Left renal pelvis (tissue), 4 donors: ENCODE measurements around the gene ALK. TPM values are rescaled to one million over a fixed set of nuclear protein-coding genes. Genes with fewer than 3 reads are reported as not detected.
A peak's percentile ranks its signal among the peaks of the same experiment; 100 is the strongest.

ENCODE experiments used
- DNase-seq, 4 donors: peaks; one replicate each; pipeline ENCODE4 v3.0.0-alpha.2; 2013; ENCODE audit warnings: low read depth in 4 of 4, low spot score in 3 of 4
- polyA plus RNA-seq, 4 donors: library from polyadenylated mRNA; unstranded; fragments of 120-200 nt; gene quantifications; one replicate each; pipeline ENCODE4 v1.2.1, GENCODE V29; 2013; ENCODE audit not compliant: insufficient read length in 4 of 4

Gene ALK
- polyA plus RNA-seq, 4 donors = 0.30 to 1.4 (median 0.54) TPM

GRCh38 chr2:29559578-29559977 is 361.8 kb downstream of the ALK start:
- DNase-seq = no peak

- DNase-seq = no peak
Observed at GRCh38 chr2:29558097-29558496, 363.3 kb downstream of the ALK start.

GRCh38 chr2:29557268-29557667 is 364.1 kb downstream of the ALK start:
- no peak for DNase-seq

- DNase-seq = no peak
Observed at GRCh38 chr2:29549069-29549380, 372.4 kb downstream of the ALK start.

GRCh38 chr2:29544917-29545316 is 376.5 kb downstream of the ALK start:
- DNase-seq = no peak

DNA sequence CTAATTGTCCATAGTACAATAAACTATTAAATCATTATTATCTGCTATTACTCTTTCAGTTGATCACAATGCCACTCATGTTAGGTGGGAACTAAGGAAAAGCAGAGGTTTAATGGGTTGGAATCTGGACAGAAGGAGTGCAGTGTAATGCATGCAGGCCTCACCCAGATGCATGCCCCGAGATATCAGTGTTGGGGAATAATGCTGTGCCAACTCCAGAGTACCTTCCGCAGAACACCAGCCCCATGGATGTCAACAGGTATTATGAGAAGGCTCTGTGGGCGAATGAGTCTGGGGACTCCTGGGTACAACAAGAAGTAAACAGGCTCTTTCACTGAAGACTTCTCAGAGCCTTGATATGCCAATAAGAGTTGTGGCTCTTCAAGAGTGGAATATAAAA is 377.4 kb downstream of the ALK start:
- DNase-seq = no peak

DNA sequence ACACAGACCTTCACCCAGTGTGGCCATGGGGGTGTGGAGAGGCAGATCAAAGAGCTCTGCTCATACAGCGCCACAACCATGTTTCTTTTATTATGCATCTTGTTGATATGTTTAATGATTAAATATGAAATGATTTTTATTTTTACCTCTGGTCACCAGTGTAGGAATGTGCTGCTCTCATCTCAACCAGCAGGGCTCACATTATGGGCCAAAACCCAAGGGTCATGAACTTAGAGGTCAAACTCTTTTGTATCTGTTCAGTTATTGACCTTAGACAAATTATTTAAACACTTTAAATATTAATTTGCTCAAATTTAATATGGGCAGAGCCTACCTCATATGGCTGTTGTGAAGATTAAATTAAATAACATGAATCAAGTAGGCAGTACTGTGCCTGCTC is 386.2 kb downstream of the ALK start:
- no peak for DNase-seq

DNA sequence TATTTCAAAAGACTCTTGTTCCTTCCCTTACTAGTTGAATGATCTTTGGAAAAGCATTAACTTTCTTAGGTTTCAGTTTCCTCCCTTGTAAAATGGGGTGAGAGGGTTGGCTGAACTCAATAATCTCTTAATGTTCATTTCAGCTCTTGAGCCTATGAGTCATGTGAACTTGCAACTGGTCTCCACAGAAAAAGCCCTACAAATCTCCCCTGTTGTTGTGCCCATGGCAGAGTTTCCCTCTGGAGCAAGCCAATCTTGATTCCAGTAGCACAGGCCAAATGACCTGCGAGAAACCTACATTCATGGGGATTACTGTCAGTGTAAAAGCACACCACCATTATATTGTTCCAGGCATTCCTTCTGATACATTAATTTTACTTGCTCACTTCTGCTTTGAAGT is 388.9 kb downstream of the ALK start:
- DNase-seq = no peak

- DNase-seq = no peak
Observed at GRCh38 chr2:29531626-29532025, 389.8 kb downstream of the ALK start.

DNA sequence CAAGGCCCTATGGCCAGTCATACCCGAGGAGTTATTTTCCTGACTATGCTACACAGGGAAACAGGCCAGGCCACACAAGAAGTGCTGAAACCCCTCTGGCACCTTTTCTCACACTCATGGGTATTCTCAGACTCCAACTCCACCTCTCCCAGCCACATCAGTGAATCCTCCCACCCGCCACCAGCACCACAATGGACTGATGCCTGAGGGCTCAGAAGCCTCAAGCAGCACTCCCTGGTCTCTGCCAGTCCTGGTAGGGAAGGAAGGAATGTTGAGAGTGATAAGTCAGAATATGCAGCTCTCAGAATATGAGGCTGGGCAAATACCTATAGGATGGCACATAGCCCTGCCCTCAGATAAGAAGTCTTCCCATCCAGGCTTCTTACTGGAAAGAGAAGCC is 391.1 kb downstream of the ALK start:
- no peak for DNase-seq

DNA sequence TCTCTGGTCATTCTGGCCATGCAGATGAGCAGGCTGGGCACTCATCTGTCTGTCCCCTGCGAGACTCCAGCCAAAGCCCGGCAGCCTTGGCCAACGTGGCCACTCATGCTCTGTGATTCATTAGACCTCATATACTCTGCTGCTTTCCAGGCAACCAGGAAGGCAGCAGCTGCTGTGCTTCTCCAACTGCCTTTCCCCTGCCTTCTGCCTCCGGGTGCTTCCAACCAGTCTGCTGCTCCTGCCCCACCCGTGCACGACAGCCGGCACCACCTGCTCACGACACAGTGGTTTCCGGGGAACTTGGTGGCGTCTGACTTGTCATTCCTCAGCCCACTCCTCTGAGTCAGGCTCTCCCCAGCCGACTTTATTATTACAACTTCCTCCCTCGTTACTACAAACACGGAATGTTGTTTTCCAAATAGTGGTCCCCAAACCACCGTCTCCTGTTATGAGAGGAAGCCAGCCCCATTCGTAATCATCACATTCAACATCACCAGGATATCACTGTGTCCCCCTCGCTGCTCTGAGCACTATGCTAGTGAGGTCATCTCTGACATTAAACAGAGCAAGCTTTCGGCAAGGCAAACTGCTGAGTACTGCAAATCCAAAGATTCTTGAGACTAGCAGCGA is 392.4 kb downstream of the ALK start:
- peak; percentile 32 to 59 (median 38) for DNase-seq

DNA sequence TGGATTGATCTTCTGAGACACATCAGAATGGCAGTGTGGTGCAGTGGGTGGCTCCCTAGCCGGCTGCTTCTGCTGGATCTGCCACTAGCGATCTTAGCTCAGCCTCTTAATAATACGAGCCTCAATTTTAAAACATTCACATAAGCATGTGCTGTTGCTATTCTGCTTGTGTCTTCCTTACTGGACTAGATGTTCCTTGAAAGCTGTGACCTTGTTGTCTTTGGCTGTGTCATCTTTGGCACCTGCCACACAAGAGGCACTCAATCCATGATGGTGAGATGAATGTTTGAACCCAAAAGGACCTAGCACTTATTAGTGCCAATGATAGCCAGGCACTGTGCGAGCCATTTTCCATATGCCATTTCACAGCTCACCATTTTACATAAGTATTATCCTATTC is 393.0 kb downstream of the ALK start:
- no peak for DNase-seq

DNA sequence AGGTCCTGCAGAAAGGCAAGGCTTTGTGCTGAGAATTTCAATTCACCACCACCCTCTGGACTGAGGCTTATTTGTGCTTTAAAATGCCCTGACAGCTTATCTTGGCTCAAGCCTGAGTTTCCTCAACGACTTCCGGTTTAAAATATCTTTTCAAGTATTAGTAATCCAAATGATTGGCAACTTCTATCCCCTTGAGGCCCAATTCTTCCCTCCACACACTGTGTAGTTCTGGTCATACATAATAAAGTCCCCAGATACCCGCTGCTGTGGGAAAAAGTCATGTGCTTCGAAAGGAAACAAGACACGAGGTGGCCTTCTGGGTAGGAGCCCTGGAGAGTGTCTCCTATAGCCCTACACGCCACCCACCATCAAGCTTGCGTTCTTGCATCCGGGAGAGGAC is 393.4 kb downstream of the ALK start:
- DNase-seq = no peak

DNA sequence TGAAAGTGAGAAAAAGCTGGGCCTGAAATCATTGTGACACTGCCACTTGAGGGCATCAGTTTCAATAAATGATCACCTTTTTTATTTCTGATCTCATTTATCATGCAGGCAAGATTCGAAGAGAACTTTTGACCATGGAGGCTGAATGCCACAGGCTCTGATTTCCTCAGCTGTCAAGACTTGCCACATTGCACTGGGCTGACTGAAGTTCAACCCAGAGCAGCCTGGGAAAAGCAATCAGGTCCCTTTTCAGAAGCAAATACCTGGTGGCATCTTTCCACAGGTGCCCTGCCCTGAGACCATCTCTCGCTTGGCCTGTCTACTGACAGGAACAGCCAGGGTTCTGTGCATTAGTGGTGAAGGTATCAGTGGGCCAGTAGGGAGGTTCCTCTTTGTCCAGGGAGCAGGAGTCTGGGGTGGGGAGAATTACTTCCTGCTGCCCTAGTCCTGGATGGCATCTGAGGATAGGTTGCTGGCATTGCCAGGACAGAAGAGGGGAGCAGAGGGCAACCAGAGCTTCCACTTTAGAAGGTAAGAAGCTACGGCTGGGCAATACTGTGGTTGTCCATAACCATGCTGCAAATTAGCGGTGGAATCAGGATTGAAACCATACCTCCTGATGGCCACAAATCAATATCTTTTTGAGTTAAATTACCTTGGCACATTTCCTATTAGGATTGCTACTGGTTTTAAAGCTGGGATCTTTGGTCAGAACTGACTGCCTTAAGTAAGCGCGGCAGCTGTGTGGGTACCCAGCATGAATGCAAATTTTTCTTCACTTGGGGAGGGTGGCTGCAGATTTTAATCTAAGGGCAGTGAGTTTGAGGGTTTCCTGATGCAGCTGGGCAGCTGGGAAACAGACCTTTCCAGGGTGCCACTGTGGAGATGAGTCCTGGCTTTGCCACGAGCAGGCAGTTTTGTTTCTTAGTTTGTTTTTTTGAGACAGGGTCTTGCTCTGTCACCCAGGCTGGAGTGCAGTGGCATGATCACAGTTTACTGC is 394.5 kb downstream of the ALK start:
- no peak for DNase-seq

- DNase-seq = no peak
Observed at GRCh38 chr2:29525921-29526320, 395.5 kb downstream of the ALK start.

DNA sequence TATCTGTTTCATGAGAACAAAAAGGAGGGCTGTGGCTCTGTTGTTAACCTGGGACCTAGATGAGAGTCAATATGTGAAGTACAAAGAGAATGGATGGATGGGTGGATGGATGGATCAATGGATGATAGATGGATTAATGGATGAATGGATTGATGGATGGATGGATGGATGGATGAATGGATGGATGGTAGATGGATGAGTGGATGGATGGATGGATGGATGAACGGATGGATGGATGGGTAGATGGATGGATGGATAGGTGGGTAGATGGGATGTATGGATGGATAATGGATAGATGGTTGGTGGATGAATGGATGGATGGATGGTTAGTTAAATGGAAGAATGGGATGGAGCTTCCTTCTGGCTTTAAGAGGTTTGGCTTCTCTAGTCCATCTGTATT is 396.7 kb downstream of the ALK start:
- DNase-seq = no peak

DNA sequence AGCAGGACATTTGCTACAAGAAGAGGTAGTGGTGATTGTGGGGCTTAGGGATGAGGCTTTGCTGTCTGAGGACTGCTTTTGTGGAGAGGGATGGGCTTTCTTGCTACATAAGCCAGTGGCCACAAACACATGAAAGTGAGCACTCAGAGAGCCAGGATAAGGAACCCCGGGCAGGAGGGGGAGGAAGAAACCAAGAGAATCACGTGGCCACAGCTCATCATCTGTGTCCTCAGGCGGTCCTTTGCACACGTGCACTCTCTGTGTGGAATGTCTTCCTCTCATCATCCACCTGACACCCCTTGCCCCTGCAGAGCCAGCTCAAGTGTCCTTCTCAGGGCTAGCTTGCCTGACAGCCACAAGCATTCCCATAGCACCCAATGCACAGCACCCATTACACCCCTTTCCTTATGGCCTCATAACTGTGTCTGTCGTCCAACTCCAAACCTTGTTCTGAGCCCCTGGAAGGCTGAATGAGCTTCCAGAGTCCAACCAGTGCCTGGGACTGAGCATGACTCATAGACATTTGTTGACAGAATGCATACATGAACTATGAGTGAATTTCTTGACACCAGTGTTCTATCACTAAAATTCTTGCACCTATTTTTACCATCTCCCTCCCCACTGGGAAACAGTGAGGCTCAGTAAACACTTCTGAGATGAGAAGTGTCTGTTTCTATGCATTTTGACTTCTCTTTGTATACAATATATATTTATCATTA is 398.3 kb downstream of the ALK start:
- DNase-seq = no peak

- no peak for DNase-seq
Observed at GRCh38 chr2:29520001-29520400, 401.4 kb downstream of the ALK start.

GRCh38 chr2:29519338-29519925 is 402.0 kb downstream of the ALK start:
- DNase-seq = no peak

DNA sequence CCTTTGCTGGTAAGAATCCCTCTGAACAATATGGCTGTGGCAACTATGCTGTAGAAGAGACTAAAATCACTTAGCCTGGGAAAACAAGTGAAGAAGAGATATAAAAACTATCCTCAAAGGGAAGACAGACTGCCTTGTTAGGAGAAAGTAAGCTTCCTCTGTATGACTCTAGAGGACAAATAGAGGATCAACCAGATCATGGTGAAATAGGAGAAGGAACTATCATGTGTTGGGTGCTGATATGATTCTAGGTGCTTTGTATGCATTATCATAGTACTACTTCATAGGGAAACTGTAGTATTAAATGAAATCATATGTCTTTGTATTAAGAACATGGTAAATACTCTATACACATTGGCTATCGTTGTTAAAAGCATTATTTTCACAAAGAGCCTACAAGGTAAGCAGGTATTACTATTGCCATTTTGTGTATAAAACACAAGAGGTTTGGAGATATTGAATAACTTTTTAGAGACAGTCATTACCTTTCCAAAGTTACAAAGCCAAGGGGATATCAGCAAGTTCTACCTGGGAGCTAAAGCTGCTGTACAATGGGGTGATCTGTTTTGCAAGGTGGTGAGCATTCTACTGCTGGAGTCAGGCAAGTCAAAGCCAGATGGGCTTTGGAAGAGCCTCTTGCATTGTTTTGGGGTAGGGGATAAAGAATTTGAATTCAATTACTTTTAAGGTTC is 402.6 kb downstream of the ALK start:
- DNase-seq = no peak

- DNase-seq = no peak
Observed at GRCh38 chr2:29518010-29518409, 403.4 kb downstream of the ALK start.
